ENCODE results near the gene MAGEE1.

The MAGEE1 gene

GRCh38 chrX:76427560-76428242, at the start of gene MAGEE1:
MAGEE1 (plus strand) TSS chrX:76427710; CDS start chrX:76427931, 221 bp downstream.
- peak; percentile 80 for DNase-seq

- DNase-seq, result no peak
Measured at GRCh38 chrX:76398970-76399369, 28.5 kb upstream of the MAGEE1 start.

GRCh38 chrX:76407795-76408194, 19.7 kb upstream of the MAGEE1 start:
- DNase-seq, result no peak

GRCh38 chrX:76420237-76420636, 7.3 kb upstream of the MAGEE1 start:
- no peak for DNase-seq

GRCh38 chrX:76428243-76429130, 977 bp downstream of the MAGEE1 start:
- peak; percentile 42 for DNase-seq

GRCh38 chrX:76433219-76433618, 5.7 kb downstream of the MAGEE1 start:
- DNase-seq, result no peak

GRCh38 chrX:76434103-76434741, 6.7 kb downstream of the MAGEE1 start:
- DNase-seq, result no peak

- no peak for DNase-seq
Measured at GRCh38 chrX:76439188-76439587, 11.7 kb downstream of the MAGEE1 start.

GRCh38 chrX:76453737-76454406, 26.4 kb downstream of the MAGEE1 start:
- DNase-seq, result no peak

GRCh38 chrX:76454456-76454927, 27.0 kb downstream of the MAGEE1 start:
- no peak for DNase-seq

GRCh38 chrX:76477353-76477752, 49.8 kb downstream of the MAGEE1 start:
- DNase-seq, result no peak

All from stimulated activated CD8-positive, alpha-beta memory T cell treated with anti-CD3 and anti-CD28 coated beads, Interleukin-4, amount 100 ng/mL, for 48 hours (primary cell).